Pancreas (tissue), 10 donors: Measurements from ENCODE around the gene ASTN2. TPM values are rescaled to one million over a fixed set of nuclear protein-coding genes. Genes with fewer than 3 reads are reported as not detected.

Source experiments
- ATAC-seq, 4 donors: fragments of 200-7000 bp; cut with Tn5 transposase; one replicate each; pipeline versions ENCODE4 v1.8.0 to v1.9.1; 2020; ENCODE audit warnings: mild to moderate bottlenecking in 4 of 4, moderate library complexity in 4 of 4
- DNase-seq, 6 donors: peaks; one replicate each; pipeline ENCODE4 v3.0.0-alpha.2; 2020
- FAIRE-seq: peaks from 2 replicates; lab custom pipeline; 2012; peaks lifted over from hg19 to GRCh38; lab: Jason Lieb, UNC
- H3K27ac ChIP-seq, 4 donors: fragments of 200-600 bp; sonication (generic); 1 replicate in 3 of 4; 2 replicates in 1 of 4; pipeline versions ENCODE4 v1.5.0 to v1.8.0; 2020
- H3K27me3 ChIP-seq, 4 donors: fragments of 200-600 bp; one replicate each; pipeline ENCODE4 v1.8.0; 2021
- H3K36me3 ChIP-seq, 3 donors: fragments of 200-600 bp; sonication (generic) in 1 of 3; one replicate each; pipeline versions ENCODE4 v1.5.0 to v1.8.0; 2020 to 2021
- H3K4me1 ChIP-seq, 3 donors: fragments of 200-600 bp; one replicate each; pipeline ENCODE4 v1.8.0; 2021
- H3K4me3 ChIP-seq, 4 donors: fragments of 200-600 bp; sonication (generic) in 2 of 4; one replicate each; pipeline versions ENCODE4 v1.5.0 to v1.8.0; 2020 to 2021
- H3K9me3 ChIP-seq, 4 donors: fragments of 200-600 bp; one replicate each; pipeline ENCODE4 v1.8.0; 2021
- CTCF ChIP-seq, 4 donors: fragments of 200-600 bp; sonication (generic) in 3 of 4; IDR thresholded peaks; one replicate each; pipeline versions ENCODE4 v1.5.0 to v1.8.0; 2021; ENCODE audit warnings: antibody characterized with exemption in 4 of 4
- whole genome bisulfite sequencing, 2 donors: extraction: QIAGEN DNeasy Blood & Tissue Kit; methylation state at CpG; one replicate each; pipeline ENCODE4 v1.1.7; 2013; 5-methylcytosine and 5-hydroxymethylcytosine counted together
- intact Hi-C, 3 donors: fragments of 100-400 bp; cut with DNase I; formaldehyde crosslinking; loops; one replicate each; pipeline versions ENCODE4 v1.11.1 to v1.14.2; 2022
- polyA plus RNA-seq, 2 donors: library from polyadenylated mRNA; stranded (reverse); fragments of 200-250 nt; gene quantifications; one replicate each; pipeline ENCODE4 v1.2.3, GENCODE V29; 2013
- total RNA-seq, 6 donors: library from RNA; stranded (reverse); fragmentation: NEBNext Ultra II Directional in 4 of 6; extraction: Animal tissue kit (Norgen Biotek cat#: 25700) in 4 of 6; gene quantifications; one replicate each; pipeline versions ENCODE4 v1.2.1 to v1.2.4, GENCODE V29; 2021 to 2023
- donor health status: healthy with polysubstance abuse.
- donor health status: DM: no; HTN: no; CAD: no; lungs with moderate emphysema.
- donor health status: DM: no; HTN: no; CAD: no.
- donor health status: control.
- donor health status: control.
- donor health status: Bipolar disorder and iron deficiency.
- donor health status: DM: yes; HTN: yes; CAD: no.
- donor health status: DM: no; HTN: no; CAD: no.
- donor health status: DM: no; HTN: no; CAD: no.
- donor health status: DM: yes; HTN: yes; CAD: no.

ASTN2 gene
- total and polyA plus RNA-seq, 8 donors = 1.3 to 11.9 (median 6.7) TPM

- DNase-seq (no peak), ATAC-seq (no peak), FAIRE-seq (no peak)
- no peak overlapping the region for H3K4me3 ChIP-seq
- intact Hi-C loops = no loop called here
- no peaks in the 10 kb centered on the region for H3K4me1 ChIP-seq
- no peak overlapping the region for H3K27ac ChIP-seq
- no peak for TF ChIP-seq CTCF (IDR thresholded peaks at IDR 0.05)
- H3K27me3 ChIP-seq = no peaks in the 10 kb centered on the region
- no peaks in the 10 kb centered on the region for H3K36me3 ChIP-seq
- H3K9me3 ChIP-seq = no peaks in the 10 kb centered on the region
These were observed 829.7 kb downstream of the ASTN2 start for GRCh38 chr9:116585204-116585603.

DNA sequence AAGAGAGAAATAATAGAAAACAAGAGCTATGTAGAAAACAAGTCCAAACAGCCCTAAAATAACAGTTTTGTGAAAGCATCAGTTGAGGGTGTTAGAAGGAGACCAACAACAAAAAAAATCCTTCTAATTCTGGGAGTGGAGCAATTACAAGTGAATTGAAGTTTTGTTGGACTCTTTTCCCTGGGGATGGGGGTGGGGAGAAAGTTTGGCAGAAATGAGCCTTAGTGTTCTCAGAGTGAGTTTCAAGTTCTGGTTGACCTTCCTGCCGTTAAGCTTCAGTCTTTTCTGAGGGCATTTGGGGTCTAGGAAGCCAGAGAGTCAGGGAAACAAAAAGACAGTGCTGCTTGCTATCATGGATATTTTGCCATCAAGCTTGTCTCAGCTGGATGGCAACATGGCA, 834.0 kb downstream of the ASTN2 start:
- Histone ChIP-seq H3K27ac (no peak overlapping the region), H3K4me3 (no peak overlapping the region), H3K9me3 (no peaks in the 10 kb centered on the region), H3K27me3 (no peaks in the 10 kb centered on the region), H3K36me3 (no peaks in the 10 kb centered on the region), H3K4me1 (no peaks in the 10 kb centered on the region)
- no peak for ATAC-seq
- DNase-seq = no peak
- FAIRE-seq = no peak
- intact Hi-C loops = no loop called here
- 36 to 73% methylated on average over 1 of the region's 1 CpG for WGBS, 2 donors
- TF ChIP-seq CTCF (IDR thresholded peaks at IDR 0.05) = no peak

DNA sequence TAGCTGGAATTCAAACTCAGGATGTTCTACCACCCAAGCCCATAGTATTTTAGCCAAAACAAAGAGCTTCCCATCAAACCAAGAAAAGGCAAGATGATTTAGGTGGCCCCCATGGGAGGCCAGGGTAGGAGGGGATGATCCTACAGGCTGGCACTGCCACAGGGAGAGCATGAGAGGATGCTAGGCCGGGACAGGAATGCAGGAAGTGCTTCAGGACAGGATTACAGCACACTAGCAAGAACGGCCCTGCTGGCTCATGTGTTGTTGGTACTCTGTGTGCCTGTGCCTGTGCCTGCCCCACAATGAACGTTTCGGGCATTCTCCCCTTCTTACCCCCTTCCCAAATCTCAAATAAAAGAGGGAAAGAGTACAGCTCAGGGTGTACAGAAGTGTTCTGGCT, 838.5 kb downstream of the ASTN2 start:
- H3K4me3 ChIP-seq = no peak overlapping the region
- ATAC-seq = no peak
- intact Hi-C loops = loop anchor here in 1 of 3 donors (10.0 kb wide), 1 partner anchor 422 kb away; the partner anchor contains the start of gene PAPPA
- no peaks in the 10 kb centered on the region for H3K9me3 ChIP-seq
- no peak for FAIRE-seq
- peaks cover 5 to 22% (median 18%) of the 10 kb centered on the region in 3 donors for H3K4me1 ChIP-seq
- no peak overlapping the region for H3K27ac ChIP-seq
- H3K36me3 ChIP-seq = no peaks in the 10 kb centered on the region
- no peak for DNase-seq
- no peaks in the 10 kb centered on the region for H3K27me3 ChIP-seq
- TF ChIP-seq CTCF (IDR thresholded peaks at IDR 0.05) = no peak
- 78 to 81% methylated on average over 4 of the region's 4 CpGs for WGBS, 2 donors

DNA sequence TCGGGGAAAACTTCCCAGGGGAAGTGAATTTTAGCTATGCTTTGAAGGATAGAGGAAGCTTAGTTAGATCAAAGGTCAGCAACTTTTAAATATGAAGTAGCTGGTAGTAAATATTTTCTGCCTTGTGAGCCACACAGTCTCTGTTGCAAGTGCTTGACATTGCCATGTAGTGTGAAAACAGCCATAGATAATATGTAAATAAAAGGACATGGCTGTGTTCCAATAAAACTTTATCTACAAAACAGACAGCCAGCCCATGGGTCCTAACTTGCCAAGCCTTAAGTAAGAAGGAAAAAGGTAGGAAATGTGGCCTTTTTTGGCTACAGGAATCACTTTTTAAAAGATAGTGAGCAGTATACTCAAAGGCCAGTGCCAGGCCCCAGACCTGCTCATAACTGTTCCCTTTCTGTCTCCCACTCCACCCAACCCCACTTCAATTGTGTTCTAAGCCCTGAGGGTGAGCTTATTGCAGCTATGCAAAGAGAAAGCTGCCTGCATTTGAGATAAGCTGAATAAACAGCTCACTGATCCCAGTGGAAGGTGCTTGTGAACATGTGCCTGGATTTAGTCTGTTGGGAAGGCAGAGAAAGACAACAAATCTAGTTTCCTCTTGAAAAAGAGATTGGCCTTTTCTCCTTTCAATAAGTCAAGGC, 840.7 kb downstream of the ASTN2 start:
- Histone ChIP-seq H3K9me3 (no peaks in the 10 kb centered on the region), H3K4me1 (peaks cover 5 to 33% (median 18%) of the 10 kb centered on the region in 3 donors), H3K27me3 (no peaks in the 10 kb centered on the region), H3K36me3 (no peaks in the 10 kb centered on the region), H3K4me3 (no peak overlapping the region), H3K27ac (peak overlapping the region in 2 of 4 donors; percentile 45 to 67)
- WGBS, 2 donors = 30 to 38% methylated on average over 1 of the region's 1 CpG
- DNase-seq (peak in 3 of 6 donors; percentile 35 to 46 (median 44)), FAIRE-seq (no peak), ATAC-seq (peak; percentile 74 to 84 (median 80))
- intact Hi-C loops = loop anchor here in 2 of 3 donors (5.0 to 10.0 kb wide), 2 partner anchors 419 to 422 kb away; partner anchors contain the start of gene PAPPA (in 2 of the 2)
- TF ChIP-seq CTCF (IDR thresholded peaks at IDR 0.05) = no peak
